Activated naive CD4-positive, alpha-beta T cell treated with Interleukin-2 at 50 U/mL for 16 hours (primary cell): ENCODE measurements around the gene RIT2.

ENCODE experiments used
- DNase-seq: peaks from one replicate; pipeline ENCODE4 v3.0.0-alpha.2; 2020

The RIT2 gene

DNA sequence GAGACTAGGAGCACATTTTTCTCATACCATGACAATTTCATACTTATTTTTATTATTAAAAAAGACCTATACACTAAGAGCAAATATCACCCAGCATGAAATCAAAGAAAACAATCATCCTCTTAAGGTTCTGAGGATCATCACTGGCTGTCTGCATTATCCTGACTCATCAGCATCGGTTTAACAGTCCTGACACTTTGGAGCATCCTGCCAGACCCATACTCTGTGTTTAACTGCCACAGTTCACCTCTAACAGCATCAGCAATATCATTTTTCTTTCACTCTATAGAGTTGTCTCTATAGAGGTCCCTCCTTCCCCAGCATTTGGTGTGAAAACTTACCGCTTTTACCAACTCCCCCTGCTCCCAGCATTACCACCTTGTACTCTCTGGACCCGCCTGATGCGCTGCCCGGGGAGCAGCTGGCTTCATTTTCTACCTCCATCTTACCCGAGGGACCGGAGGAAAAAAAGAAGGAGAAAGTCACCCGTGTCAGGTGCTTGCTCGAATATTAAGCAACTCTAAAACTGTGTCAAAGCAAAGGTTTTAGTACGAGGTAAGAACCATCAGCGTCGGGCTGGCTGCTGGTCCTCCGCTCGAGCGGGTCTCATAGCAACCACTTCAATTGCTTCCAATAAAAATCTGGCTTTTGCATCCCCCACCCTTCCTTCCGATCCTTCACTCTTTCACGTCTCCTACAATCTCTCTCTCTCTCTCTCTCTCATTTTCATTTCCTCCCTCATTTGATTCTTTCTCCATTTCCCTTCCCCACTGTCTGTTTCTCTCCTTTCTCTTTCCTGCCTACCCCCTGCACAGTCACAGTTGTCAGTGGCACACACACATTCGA is at the start of gene RIT2:
RIT2 (minus strand) TSS at position 610 of the 846 bp plus-strand sequence.
- no peak for DNase-seq

DNA sequence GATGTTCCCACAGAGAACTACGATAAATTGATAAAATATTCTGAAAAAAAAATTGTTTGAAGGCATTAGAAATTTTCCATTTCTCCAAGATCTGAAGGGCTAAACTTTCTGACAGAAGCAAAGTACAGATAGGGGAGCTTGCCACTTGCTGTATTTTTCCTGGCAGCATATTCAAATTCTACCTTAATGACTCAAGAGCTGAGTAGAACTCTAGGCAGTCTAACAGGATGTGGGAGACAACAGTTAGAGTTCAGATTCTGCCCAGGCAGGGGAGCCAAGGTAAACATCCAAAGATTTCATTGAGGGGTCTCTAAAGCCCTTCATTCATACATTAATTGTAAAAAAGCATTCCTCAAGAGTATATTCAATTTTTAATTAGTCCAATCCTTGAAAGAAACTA is 46.0 kb upstream of the RIT2 start:
- no peak for DNase-seq

- DNase-seq: no peak
Observed at GRCh38 chr18:43160509-43160908, 45.0 kb upstream of the RIT2 start.

GRCh38 chr18:43159926-43160325 is 44.4 kb upstream of the RIT2 start:
- DNase-seq: no peak

DNA sequence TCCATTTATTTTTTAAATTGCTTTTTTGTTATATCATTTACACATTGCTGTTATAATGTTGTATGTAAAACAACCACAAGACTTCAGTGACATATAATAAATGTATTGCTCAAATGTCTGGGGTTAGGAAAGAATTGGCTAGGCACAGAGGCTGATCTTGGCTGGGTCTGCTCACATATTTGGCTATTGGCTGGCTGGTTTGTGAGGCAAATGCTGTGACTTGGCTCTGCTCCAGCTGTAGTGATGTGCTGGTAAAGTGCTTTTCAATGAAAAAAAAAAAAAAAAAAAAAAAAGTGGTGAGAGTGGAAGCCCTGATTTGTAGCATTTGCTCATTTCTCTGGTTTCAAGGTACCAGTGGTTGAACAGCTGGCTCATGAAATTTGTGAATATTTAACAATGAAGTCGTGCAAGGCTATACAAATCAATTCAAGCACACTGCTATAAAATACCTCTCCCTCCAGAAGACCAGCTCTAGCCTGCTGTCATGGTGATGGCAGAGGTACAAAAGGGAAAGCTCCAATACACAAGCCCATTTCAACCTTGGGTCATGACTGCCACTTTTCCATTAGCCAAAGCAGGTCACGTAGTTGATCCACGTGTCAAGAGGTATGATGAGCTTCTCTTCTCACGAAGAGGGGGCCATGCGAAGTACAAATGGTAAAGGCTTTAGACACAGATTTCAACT is 43.7 kb upstream of the RIT2 start:
- no peak for DNase-seq

GRCh38 chr18:43158381-43158780 is 42.9 kb upstream of the RIT2 start:
- DNase-seq: no peak

DNA sequence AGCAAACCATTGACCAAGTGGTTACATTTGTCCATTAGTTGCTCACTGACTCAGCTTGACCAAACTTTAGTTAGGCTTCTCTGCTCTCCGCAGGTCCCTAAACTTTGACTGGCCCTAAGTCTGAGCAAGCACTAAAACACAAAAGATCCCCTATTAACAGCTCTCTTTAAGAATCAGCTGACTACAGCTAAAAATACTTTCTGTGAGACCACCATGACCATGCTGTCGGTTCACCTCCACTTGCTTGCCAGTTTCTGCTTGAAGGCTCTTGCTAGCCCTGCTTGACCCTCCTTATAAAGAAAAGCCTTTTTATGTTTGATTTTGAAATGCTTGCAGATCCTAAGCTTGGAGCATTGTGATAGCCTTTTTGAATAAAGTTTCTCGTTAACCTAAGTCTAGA is 40.4 kb upstream of the RIT2 start:
- no peak for DNase-seq

- DNase-seq: no peak
Observed at GRCh38 chr18:43148231-43148630, 32.7 kb upstream of the RIT2 start.

DNA sequence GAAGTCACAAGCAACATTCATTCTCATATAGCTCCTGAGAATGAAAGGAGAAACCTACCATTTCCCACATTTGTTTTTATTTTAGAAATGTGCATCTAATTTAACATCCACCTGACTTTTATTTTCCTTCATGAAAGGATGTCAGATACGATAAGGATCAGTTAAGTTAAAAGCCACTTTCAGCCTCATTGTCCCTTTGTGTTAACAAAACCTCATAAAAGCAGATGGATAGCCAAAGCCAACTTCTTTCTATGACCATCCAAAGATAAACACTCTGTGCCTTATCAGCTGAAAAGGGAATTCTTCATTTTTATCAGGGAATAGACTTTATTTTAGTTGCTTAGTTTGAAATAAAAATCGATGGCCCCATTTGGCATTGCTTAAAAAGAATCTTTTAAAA is 25.7 kb upstream of the RIT2 start:
- DNase-seq: no peak

GRCh38 chr18:43139288-43139946 is 23.9 kb upstream of the RIT2 start:
- no peak for DNase-seq

DNA sequence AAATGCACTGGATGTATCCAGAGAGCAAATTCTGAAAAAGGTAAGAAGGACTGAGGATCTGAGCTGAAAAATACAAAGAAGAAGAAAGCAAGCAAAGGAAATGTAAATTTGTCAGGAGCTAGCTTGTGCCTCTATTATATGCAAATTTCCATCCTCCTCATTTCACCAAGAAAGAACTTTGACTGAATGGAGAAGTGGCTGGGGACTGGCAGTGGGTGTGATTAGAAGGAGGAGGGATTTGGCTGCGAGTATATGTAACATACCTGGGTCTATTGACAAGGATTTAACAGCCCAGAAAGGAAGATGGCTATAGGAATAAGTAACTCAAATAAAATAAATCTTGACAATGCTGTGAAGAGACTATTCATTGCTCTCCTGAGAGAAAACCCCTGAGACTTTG is 19.4 kb upstream of the RIT2 start:
- no peak for DNase-seq

DNA sequence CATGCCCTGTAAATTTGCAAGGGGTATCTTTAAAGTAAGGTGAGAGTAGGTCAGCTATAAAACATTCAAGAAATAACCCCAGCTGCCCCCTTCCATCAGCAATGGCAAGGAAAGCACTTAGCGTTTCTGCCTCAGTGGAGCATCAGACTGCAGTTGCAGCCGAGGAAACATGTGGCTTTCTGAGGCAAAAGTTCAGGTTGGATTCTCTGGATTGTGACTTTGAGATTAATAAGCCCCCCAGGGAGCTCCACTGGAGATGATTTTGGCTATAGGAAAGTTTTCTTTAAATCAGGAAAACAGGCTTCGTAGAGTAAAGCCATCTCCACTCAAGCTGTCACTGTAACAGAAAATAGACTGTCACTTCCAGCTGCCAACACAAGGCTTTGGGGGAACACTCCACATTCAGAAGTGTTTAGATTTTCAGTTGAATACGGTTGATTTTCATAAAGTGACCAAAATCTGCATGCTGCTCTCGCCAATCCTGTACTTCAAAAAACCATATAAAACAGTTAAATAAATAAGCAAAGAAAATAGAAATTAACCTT is 15.3 kb upstream of the RIT2 start:
- DNase-seq: no peak

- DNase-seq: no peak
Observed at GRCh38 chr18:43129946-43130524, 14.6 kb upstream of the RIT2 start.

DNA sequence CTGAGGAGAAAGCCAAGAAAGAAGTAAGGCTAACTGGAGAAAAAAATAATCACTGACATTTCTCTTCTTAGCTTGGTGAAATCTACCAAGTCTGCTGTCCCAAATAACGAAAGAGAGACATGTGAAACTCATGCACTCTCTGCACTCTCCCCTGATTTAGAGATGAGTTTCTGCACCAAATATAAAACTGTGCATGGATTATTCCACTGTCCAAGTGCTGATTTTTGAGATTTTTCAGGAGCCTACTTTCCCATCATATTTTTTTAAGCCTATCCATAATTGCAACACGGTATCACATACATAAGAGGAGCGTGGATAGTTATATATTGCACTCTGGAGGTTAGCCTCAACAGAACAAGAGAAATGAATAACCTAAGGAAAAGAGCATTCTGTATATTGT is 10.0 kb upstream of the RIT2 start:
- DNase-seq: no peak

- DNase-seq: no peak
Observed at GRCh38 chr18:43122955-43123354, 7.5 kb upstream of the RIT2 start.

- DNase-seq: no peak
Observed at GRCh38 chr18:43116699-43117294, 1.3 kb upstream of the RIT2 start.

DNA sequence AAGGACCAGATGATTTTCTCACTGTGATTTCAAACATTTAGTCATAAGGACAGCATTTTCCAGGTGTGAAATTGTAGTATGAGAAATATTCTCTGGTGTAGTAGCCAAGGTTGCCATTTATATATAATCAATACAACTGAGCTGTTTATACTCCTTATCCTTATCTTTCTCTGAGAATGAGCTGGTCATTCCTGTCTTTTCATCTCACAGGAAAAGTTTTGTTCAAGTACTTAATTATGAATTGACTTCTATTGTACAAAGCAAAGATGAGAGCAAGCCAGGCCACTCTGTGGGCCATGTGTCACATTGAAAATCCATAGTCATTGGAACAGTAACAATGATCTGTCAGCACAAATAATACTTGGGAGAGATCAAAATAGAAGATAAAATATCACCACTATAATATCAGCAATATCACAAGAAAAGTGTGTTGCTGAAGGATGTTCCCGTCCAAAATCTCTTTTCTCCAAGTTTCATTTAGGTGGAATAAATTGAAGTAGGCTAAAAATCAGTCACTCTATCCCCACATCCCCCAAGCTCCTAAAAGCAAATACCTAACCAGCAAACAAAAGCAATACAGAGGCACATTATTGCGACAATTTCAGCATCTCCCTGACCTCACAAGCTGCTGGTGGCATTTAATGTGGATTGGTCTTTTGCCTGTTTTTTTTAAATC is 2.1 kb downstream of the RIT2 start:
- DNase-seq: no peak

GRCh38 chr18:43108882-43109281 is 6.6 kb downstream of the RIT2 start:
- DNase-seq: no peak

DNA sequence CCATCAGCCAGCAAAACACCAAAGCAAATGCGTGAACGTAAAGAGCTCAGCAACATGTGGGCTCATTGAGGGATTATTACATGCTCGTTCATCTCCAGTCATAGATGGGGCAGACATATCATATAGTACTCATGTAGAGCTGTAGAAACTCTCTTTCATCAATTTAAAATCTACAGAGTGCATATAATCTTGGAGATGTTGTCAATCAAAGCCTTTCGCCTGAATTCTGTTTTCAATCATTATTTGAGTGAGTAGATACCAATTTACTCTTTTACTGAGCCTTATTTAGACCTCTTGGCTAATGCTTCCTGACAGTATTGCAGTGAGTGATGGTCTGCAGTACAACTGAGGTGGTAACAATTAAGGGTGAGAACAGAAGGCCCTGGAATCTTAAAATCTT is 7.0 kb downstream of the RIT2 start:
- no peak for DNase-seq

- DNase-seq: no peak
Observed at GRCh38 chr18:43093646-43094045, 21.8 kb downstream of the RIT2 start.

GRCh38 chr18:43092539-43092938 is 22.9 kb downstream of the RIT2 start:
- DNase-seq: no peak

GRCh38 chr18:43081396-43081795 is 34.1 kb downstream of the RIT2 start:
- no peak for DNase-seq
